Neuronal stem cell (in vitro differentiated cells): ENCODE results near the gene SNX30.

Source experiments
- DNase-seq: peaks from one replicate; pipeline ENCODE4 v3.0.0-alpha.2; 2013; ENCODE audit warnings: low spot score
- H2AFZ ChIP-seq: one replicate; pipeline ENCODE4 v1.6.1; 2013; ENCODE audit warnings: mild to moderate bottlenecking, low read length, inconsistent platforms
- H2AK5ac ChIP-seq: 2 replicates; pipeline ENCODE4 v1.6.1; 2013; ENCODE audit warnings: low read depth, mild to moderate bottlenecking, inconsistent platforms, low read length, moderate library complexity, mixed read lengths
- H2BK120ac ChIP-seq: 2 replicates; pipeline ENCODE4 v1.6.1; 2013; ENCODE audit warnings: low read depth, mild to moderate bottlenecking, inconsistent platforms, low read length, moderate library complexity, mixed read lengths
- H2BK12ac ChIP-seq: one replicate; pipeline ENCODE4 v1.6.1; 2013; ENCODE audit warnings: low read length, inconsistent platforms
- H2BK15ac ChIP-seq: 2 replicates; pipeline ENCODE4 v1.6.1; 2013; ENCODE audit warnings: mild to moderate bottlenecking, low read length, inconsistent platforms, mixed read lengths
- H2BK5ac ChIP-seq: one replicate; pipeline ENCODE4 v1.6.1; 2013; ENCODE audit warnings: inconsistent platforms, mild to moderate bottlenecking, low read length, moderate library complexity
- H3K14ac ChIP-seq: one replicate; pipeline ENCODE4 v1.6.1; 2013; ENCODE audit warnings: low read length, inconsistent platforms
- H3K18ac ChIP-seq: 2 replicates; pipeline ENCODE4 v1.6.1; 2013; ENCODE audit warnings: low read length, inconsistent platforms
- H3K23ac ChIP-seq: 2 replicates; pipeline ENCODE4 v1.6.1; 2013; ENCODE audit warnings: low read depth, mild to moderate bottlenecking, mixed read lengths, low read length, inconsistent platforms; ENCODE audit not compliant: poor library complexity
- H3K27ac ChIP-seq: replicated peaks from 3 replicates; pipeline ENCODE4 v1.5.1; 2013; ENCODE audit warnings: low read length, inconsistent platforms
- H3K27me3 ChIP-seq, 3 experiments: 2 replicates each; pipeline ENCODE4 v1.6.1; 2013; ENCODE audit warnings: low read length in 3 of 3, mild to moderate bottlenecking in 2 of 3, inconsistent platforms in 1 of 3, low read depth in 1 of 3, mixed read lengths in 1 of 3, moderate library complexity in 1 of 3; ENCODE audit not compliant: control insufficient read depth in 3 of 3, insufficient read depth in 3 of 3
- H3K36me3 ChIP-seq, 2 donors: replicated peaks in 1 of 2; 2 replicates each; pipeline ENCODE4 v1.6.1; 2013; ENCODE audit warnings: low read length in 2 of 2; ENCODE audit not compliant: control insufficient read depth in 2 of 2, insufficient read depth in 2 of 2
- H3K4ac ChIP-seq: 2 replicates; pipeline ENCODE4 v1.6.1; 2013; ENCODE audit warnings: inconsistent platforms, mild to moderate bottlenecking, low read length, moderate library complexity
- H3K4me1 ChIP-seq, 2 donors: 1 replicate in 1 of 2; 2 replicates in 1 of 2; pipeline ENCODE4 v1.6.1; 2013; ENCODE audit warnings: low read length in 2 of 2, low read depth in 1 of 2; ENCODE audit not compliant: control insufficient read depth in 2 of 2, insufficient read depth in 1 of 2
- H3K4me2 ChIP-seq: one replicate; pipeline ENCODE4 v1.6.1; 2013; ENCODE audit warnings: mild to moderate bottlenecking, low read length, inconsistent platforms; ENCODE audit not compliant: insufficient read depth, poor library complexity, severe bottlenecking
- H3K4me3 ChIP-seq, 2 donors: 2 replicates each; pipeline ENCODE4 v1.5.1; 2013; ENCODE audit warnings: low read length in 2 of 2, mild to moderate bottlenecking in 2 of 2, inconsistent platforms in 1 of 2, moderate library complexity in 1 of 2
- H3K79me1 ChIP-seq: one replicate; pipeline ENCODE4 v1.6.1; 2013; ENCODE audit warnings: low read depth, mild to moderate bottlenecking, inconsistent platforms, low read length, moderate library complexity
- H3K9ac ChIP-seq: one replicate; pipeline ENCODE4 v1.6.1; 2013; ENCODE audit warnings: mild to moderate bottlenecking, low read depth, low read length, inconsistent platforms; ENCODE audit not compliant: poor library complexity
- H3K9me3 ChIP-seq, 2 donors: replicated peaks in 1 of 2; 2 replicates each; pipeline versions ENCODE3 to v1.6.1; 2013; ENCODE audit warnings: low read length in 2 of 2, mild to moderate bottlenecking in 2 of 2, inconsistent platforms in 1 of 2, low read depth in 1 of 2, mixed read lengths in 1 of 2, moderate library complexity in 1 of 2; ENCODE audit not compliant: control insufficient read depth in 2 of 2, insufficient read depth in 1 of 2
- H4K8ac ChIP-seq: one replicate; pipeline ENCODE4 v1.6.1; 2013; ENCODE audit warnings: low read depth, mild to moderate bottlenecking, inconsistent platforms, low read length, moderate library complexity
- H4K91ac ChIP-seq: one replicate; pipeline ENCODE4 v1.6.1; 2013; ENCODE audit warnings: low read length, low read depth, mild to moderate bottlenecking, inconsistent platforms; ENCODE audit not compliant: poor library complexity
- WGBS, 2 donors: extraction: QIAGEN DNeasy Blood & Tissue Kit; methylation state at CpG; one replicate each; pipeline ENCODE4 v1.1.7; 2013; ENCODE audit warnings: missing lambda C conversion rate in 2 of 2, mixed read lengths in 1 of 2; ENCODE audit not compliant: insufficient read length in 2 of 2, insufficient replicate concordance in 1 of 2; ENCODE audit errors: extremely low coverage in 2 of 2; 5-methylcytosine and 5-hydroxymethylcytosine counted together

The SNX30 gene

GRCh38 chr9:112752334-112753125 lies 2.0 kb downstream of the SNX30 start:
- no peak overlapping the region for H3K27ac ChIP-seq
- H3K9ac ChIP-seq, result no peak overlapping the region
- peaks cover 2% of the 10 kb centered on the region for H3K79me1 ChIP-seq
- H3K36me3 ChIP-seq, result no peaks in the 10 kb centered on the region
- H2BK12ac ChIP-seq, result no peak overlapping the region
- H3K9me3 ChIP-seq, result no peaks in the 10 kb centered on the region
- DNase-seq, result no peak
- no peaks in the 10 kb centered on the region for H3K27me3 ChIP-seq
- H2BK120ac ChIP-seq, result no peak overlapping the region
- H4K8ac ChIP-seq, result no peak overlapping the region
- no peak overlapping the region for H2AFZ ChIP-seq
- H4K91ac ChIP-seq, result no peak overlapping the region
- H3K4me2 ChIP-seq, result no peak overlapping the region
- no peak overlapping the region for H3K18ac ChIP-seq
- no CpG with 5 or more reads among the region's 6 CpGs for WGBS, 2 donors
- peaks cover 0 to 11% of the 10 kb centered on the region in 2 donors for H3K4me1 ChIP-seq
- no peak overlapping the region for H3K23ac ChIP-seq
- H3K14ac ChIP-seq, result no peak overlapping the region
- H2BK5ac ChIP-seq, result no peak overlapping the region
- H3K4me3 ChIP-seq, result peak overlapping the region in 1 of 2 donors; percentile 64
- no peak overlapping the region for H2BK15ac ChIP-seq
- H3K4ac ChIP-seq, result no peak overlapping the region
- no peak overlapping the region for H2AK5ac ChIP-seq

DNA sequence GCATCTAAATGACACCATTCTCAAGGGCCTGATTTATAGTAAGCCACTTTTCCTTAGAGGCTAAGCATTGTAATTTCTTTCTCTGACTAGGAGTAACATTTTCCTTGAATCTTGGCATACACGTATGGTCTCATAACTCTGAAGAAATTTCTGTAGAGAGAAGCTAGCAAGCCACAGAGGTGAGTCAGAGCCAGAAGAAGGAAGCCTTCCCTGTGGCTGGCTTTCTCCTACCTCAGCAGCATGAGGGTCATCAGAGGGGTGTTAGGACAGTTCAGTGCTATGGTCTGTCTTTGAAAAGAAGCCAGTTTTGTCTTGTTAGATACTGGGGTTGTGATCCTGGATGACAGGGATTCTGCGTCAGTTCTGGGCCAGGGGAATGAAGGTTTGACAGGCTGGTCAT lies 3.2 kb downstream of the SNX30 start:
- DNase-seq, result no peak
- Histone ChIP-seq H3K18ac (peak overlapping the region; percentile 33), H3K79me1 (peaks cover 2% of the 10 kb centered on the region), H3K4me1 (peaks cover 0 to 11% of the 10 kb centered on the region in 2 donors), H3K4me3 (no peak overlapping the region), H2BK12ac (no peak overlapping the region), H3K23ac (no peak overlapping the region), H2AK5ac (no peak overlapping the region), H2BK15ac (no peak overlapping the region), H3K9ac (no peak overlapping the region), H3K14ac (no peak overlapping the region), H2BK5ac (no peak overlapping the region), H3K27ac (no peak overlapping the region), H2BK120ac (no peak overlapping the region), H3K27me3 (no peaks in the 10 kb centered on the region), H4K8ac (no peak overlapping the region), H2AFZ (no peak overlapping the region), H4K91ac (no peak overlapping the region), H3K36me3 (no peaks in the 10 kb centered on the region), H3K4ac (no peak overlapping the region), H3K9me3 (no peaks in the 10 kb centered on the region), H3K4me2 (no peak overlapping the region)
- no CpG with 5 or more reads among the region's 2 CpGs for WGBS, 2 donors

- Histone ChIP-seq H2BK5ac (no peak overlapping the region), H3K23ac (no peak overlapping the region), H2BK12ac (no peak overlapping the region), H4K8ac (no peak overlapping the region), H3K9ac (no peak overlapping the region), H3K4me1 (peaks cover 0 to 11% of the 10 kb centered on the region in 2 donors), H2AFZ (no peak overlapping the region), H4K91ac (no peak overlapping the region), H3K79me1 (peaks cover 2% of the 10 kb centered on the region), H3K36me3 (no peaks in the 10 kb centered on the region), H2BK120ac (no peak overlapping the region), H2BK15ac (no peak overlapping the region), H3K14ac (no peak overlapping the region), H3K9me3 (no peaks in the 10 kb centered on the region), H3K27me3 (no peaks in the 10 kb centered on the region), H2AK5ac (no peak overlapping the region), H3K4me3 (no peak overlapping the region), H3K4ac (no peak overlapping the region), H3K4me2 (no peak overlapping the region), H3K27ac (no peak overlapping the region), H3K18ac (no peak overlapping the region)
- no CpG with 5 or more reads among the region's 3 CpGs for WGBS, 2 donors
- no peak for DNase-seq
Observed at GRCh38 chr9:112754578-112754977, 4.0 kb downstream of the SNX30 start.

DNA sequence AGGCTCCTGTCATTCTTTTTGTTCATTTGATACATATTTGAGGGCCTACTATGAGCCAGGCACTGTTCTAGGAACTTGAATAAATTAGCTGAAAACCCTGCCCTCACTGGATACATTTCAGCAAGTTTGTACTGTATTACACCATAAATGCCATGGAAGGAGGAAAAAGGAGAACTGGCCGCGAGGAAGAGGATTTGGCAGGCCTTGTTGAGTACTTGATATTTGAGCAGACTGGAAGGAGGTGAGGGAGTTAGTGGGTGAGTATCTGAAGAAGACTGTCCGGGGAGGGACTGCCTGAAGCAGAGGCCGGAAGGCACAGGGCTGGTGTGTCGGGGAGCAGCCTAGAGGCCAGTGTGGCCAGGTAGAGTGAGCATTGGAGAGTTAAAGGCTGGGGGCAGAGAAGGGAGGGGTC lies 4.5 kb downstream of the SNX30 start:
- Histone ChIP-seq H2AFZ (no peak overlapping the region), H3K23ac (no peak overlapping the region), H4K8ac (no peak overlapping the region), H3K9ac (no peak overlapping the region), H3K4me2 (no peak overlapping the region), H3K4me3 (no peak overlapping the region), H2BK12ac (no peak overlapping the region), H4K91ac (no peak overlapping the region), H3K27me3 (no peaks in the 10 kb centered on the region), H2AK5ac (no peak overlapping the region), H2BK5ac (no peak overlapping the region), H3K4ac (no peak overlapping the region), H3K36me3 (no peaks in the 10 kb centered on the region), H3K9me3 (no peaks in the 10 kb centered on the region), H3K18ac (no peak overlapping the region), H3K79me1 (peaks cover 2% of the 10 kb centered on the region), H2BK120ac (no peak overlapping the region), H3K4me1 (peaks cover 0 to 8% of the 10 kb centered on the region in 2 donors), H3K14ac (no peak overlapping the region), H2BK15ac (no peak overlapping the region), H3K27ac (no peak overlapping the region)
- no CpG with 5 or more reads among the region's 5 CpGs for WGBS, 2 donors
- DNase-seq, result no peak
